Prostate gland (tissue), 2 donors: ENCODE results near the gene COL15A1.

Experiments
- POLR2A ChIP-seq: fragments of 450-650 bp; IDR thresholded peaks from one replicate; pipeline ENCODE4 v1.6.1; 2016; ENCODE audit warnings: antibody characterized with exemption, mild to moderate bottlenecking
- POLR2AphosphoS5 ChIP-seq: sonication (generic); formaldehyde crosslinking; IDR thresholded peaks from one replicate; pipeline ENCODE4 v1.6.1; 2017; ENCODE audit warnings: antibody characterized with exemption
- TF ChIP-seq, protein P1 (sequence below), 4 experiments: fragments of 200-600 bp in 2 of 4; fragments of 450-650 bp in 2 of 4; sonication (generic) in 2 of 4; IDR thresholded peaks; 1 replicate in 3 of 4; 2 replicates in 1 of 4; pipeline ENCODE4 v1.5.1; 2016 to 2019; ENCODE audit warnings: antibody characterized with exemption in 4 of 4, mild to moderate bottlenecking in 2 of 4, moderate library complexity in 2 of 4

DNA sequence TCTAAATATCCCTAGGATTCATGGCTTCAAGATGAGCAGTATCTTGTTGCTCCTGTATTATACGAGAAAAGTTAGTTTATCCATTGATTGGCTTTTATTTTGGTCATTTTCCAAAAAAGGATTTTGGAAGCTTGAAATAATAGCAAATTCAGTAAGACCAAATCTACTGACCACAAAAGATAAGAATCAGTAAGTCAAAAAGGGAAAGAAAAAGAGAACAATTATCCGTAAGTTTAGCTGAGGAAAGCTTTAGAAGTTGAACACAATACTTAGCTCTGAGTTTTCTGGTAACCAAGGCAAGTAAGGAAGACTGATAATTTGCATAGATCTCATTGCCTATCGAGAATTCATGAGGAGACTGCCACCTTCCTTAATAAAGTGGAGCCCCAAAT is 170.3 kb downstream of the COL15A1 start:
- TF ChIP-seq, protein P1, sequence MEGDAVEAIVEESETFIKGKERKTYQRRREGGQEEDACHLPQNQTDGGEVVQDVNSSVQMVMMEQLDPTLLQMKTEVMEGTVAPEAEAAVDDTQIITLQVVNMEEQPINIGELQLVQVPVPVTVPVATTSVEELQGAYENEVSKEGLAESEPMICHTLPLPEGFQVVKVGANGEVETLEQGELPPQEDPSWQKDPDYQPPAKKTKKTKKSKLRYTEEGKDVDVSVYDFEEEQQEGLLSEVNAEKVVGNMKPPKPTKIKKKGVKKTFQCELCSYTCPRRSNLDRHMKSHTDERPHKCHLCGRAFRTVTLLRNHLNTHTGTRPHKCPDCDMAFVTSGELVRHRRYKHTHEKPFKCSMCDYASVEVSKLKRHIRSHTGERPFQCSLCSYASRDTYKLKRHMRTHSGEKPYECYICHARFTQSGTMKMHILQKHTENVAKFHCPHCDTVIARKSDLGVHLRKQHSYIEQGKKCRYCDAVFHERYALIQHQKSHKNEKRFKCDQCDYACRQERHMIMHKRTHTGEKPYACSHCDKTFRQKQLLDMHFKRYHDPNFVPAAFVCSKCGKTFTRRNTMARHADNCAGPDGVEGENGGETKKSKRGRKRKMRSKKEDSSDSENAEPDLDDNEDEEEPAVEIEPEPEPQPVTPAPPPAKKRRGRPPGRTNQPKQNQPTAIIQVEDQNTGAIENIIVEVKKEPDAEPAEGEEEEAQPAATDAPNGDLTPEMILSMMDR (IDR thresholded peaks at IDR 0.05) = no peak
- TF ChIP-seq POLR2A (no peak), POLR2AphosphoS5 (no peak)
